ENCODE measurements around the gene RBM33. TPM values are rescaled to one million over a fixed set of nuclear protein-coding genes. Genes with fewer than 3 reads are reported as not detected.

Gene RBM33
- total and polyA plus RNA-seq, 2 of the 8 experiments (the other 6 are each of a cell fraction or from before 2014, with no cell fraction given), result 16.5 to 64.6 TPM

DNA sequence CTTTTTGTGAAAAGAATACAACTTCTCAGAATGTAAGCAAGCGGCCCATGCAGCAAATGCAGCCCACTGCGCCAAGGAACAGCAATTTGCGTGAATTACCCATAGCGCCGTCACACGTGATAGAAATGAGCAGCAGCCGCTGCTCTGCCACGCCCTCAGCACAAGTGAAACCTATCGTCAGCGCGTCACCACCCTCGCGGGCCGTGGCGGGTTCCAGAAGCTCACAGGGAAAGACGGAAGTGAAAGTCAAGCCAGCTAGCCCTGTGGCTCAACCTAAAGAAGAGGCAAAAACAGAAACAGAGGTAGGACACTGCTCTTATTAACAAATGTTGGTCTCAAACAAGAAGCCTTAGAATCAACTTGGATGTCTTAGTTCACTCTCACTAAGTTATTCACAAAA is 97.3 kb downstream of the RBM33 start (continued):
- TF ChIP-seq, protein P1, sequence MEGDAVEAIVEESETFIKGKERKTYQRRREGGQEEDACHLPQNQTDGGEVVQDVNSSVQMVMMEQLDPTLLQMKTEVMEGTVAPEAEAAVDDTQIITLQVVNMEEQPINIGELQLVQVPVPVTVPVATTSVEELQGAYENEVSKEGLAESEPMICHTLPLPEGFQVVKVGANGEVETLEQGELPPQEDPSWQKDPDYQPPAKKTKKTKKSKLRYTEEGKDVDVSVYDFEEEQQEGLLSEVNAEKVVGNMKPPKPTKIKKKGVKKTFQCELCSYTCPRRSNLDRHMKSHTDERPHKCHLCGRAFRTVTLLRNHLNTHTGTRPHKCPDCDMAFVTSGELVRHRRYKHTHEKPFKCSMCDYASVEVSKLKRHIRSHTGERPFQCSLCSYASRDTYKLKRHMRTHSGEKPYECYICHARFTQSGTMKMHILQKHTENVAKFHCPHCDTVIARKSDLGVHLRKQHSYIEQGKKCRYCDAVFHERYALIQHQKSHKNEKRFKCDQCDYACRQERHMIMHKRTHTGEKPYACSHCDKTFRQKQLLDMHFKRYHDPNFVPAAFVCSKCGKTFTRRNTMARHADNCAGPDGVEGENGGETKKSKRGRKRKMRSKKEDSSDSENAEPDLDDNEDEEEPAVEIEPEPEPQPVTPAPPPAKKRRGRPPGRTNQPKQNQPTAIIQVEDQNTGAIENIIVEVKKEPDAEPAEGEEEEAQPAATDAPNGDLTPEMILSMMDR (IDR thresholded peaks at IDR 0.05; ENCODE audit: control extremely low read depth in 1 of 3, insufficient read depth in 1 of 3, low read depth in 1 of 3, low read length in 3 of 3), result no peak
- no peak for TF ChIP-seq TAF7 (optimal IDR thresholded peaks at IDR 0.05; ENCODE audit: borderline replicate concordance, low read depth, low read length)
